ENCODE data around the gene GKAP1. TPM values are rescaled to one million over a fixed set of nuclear protein-coding genes. Genes with fewer than 3 reads are reported as not detected.
"Not testable (repeated sequence)": the region's sequence is repeated elsewhere in the genome, so short reads cannot be mapped to it uniquely, and the experiment has no call there.

GKAP1 gene
- 10 to 100 TPM in 2 of 4 donors, 1 to 10 TPM in 2; 5.0 to 18.9 (median 10.2) TPM for total RNA-seq

- DNase-seq (ENCODE audit: low spot score), result not testable (repeated sequence)
Measured at GRCh38 chr9:83817356-83818278, at the start of gene GKAP1. Gene GKAP1 (minus strand): TSS chr9:83817769. CDS start chr9:83806517, 11,252 bp downstream.

GRCh38 chr9:83849895-83850294 lies 32.3 kb upstream of the GKAP1 start:
- ATAC-seq (ENCODE audit: low FRiP score), result not testable (repeated sequence)

More at GRCh38 chr9:83817356-83818278, at the start of gene GKAP1:
- peak; percentile 92 for ATAC-seq (ENCODE audit: low FRiP score)

GRCh38 chr9:83837070-83837643 lies 19.6 kb upstream of the GKAP1 start:
- not testable (repeated sequence) for DNase-seq (ENCODE audit: low spot score)
- peak; percentile 48 for ATAC-seq (ENCODE audit: low FRiP score)

More at GRCh38 chr9:83849895-83850294, 32.3 kb upstream of the GKAP1 start:
- not testable (repeated sequence) for DNase-seq (ENCODE audit: low spot score)

GRCh38 chr9:83830426-83831071 lies 13.0 kb upstream of the GKAP1 start:
- not testable (repeated sequence) for DNase-seq (ENCODE audit: low spot score); ATAC-seq (ENCODE audit: low FRiP score)

GRCh38 chr9:83824986-83825623 lies 7.5 kb upstream of the GKAP1 start:
- not testable (repeated sequence) for DNase-seq (ENCODE audit: low spot score)
- ATAC-seq (ENCODE audit: low FRiP score), result peak; percentile 83

- ATAC-seq (ENCODE audit: low FRiP score); DNase-seq (ENCODE audit: low spot score): not testable (repeated sequence)
Measured at GRCh38 chr9:83817011-83817355, 586 bp downstream of the GKAP1 start.

- ATAC-seq (ENCODE audit: low FRiP score); DNase-seq (ENCODE audit: low spot score): not testable (repeated sequence)
Measured at GRCh38 chr9:83815120-83815519, 2.4 kb downstream of the GKAP1 start.

- not testable (repeated sequence) for ATAC-seq (ENCODE audit: low FRiP score); DNase-seq (ENCODE audit: low spot score)
Measured at GRCh38 chr9:83809213-83809612, 8.4 kb downstream of the GKAP1 start.

- DNase-seq (ENCODE audit: low spot score); ATAC-seq (ENCODE audit: low FRiP score): not testable (repeated sequence)
Measured at GRCh38 chr9:83804454-83804853, 13.1 kb downstream of the GKAP1 start.

- DNase-seq (ENCODE audit: low spot score); ATAC-seq (ENCODE audit: low FRiP score): not testable (repeated sequence)
Measured at GRCh38 chr9:83803941-83804340, 13.6 kb downstream of the GKAP1 start.

- no peak for TF ChIP-seq CTCF (IDR thresholded peaks at IDR 0.05)
- DNase-seq (ENCODE audit: low spot score) (no peak), ATAC-seq (ENCODE audit: low FRiP score) (no peak)
Measured at GRCh38 chr9:83800236-83801033, 17.1 kb downstream of the GKAP1 start.

- DNase-seq (ENCODE audit: low spot score) (no peak), ATAC-seq (ENCODE audit: low FRiP score) (no peak)
- TF ChIP-seq CTCF (IDR thresholded peaks at IDR 0.05), result no peak
Measured at GRCh38 chr9:83794051-83794450, 23.5 kb downstream of the GKAP1 start.
